Ectodermal cell (in vitro differentiated cells): ENCODE measurements around the gene NPSR1.

ENCODE experiments used
- H3K27ac ChIP-seq: 2 replicates; pipeline ENCODE4 v1.7.0; 2013; ENCODE audit warnings: mild to moderate bottlenecking, low read depth, low read length; ENCODE audit not compliant: insufficient read depth, poor library complexity, severe bottlenecking
- H3K27me3 ChIP-seq: 2 replicates; pipeline ENCODE4 v1.7.0; 2013; ENCODE audit warnings: mild to moderate bottlenecking, low read length; ENCODE audit not compliant: insufficient read depth, control insufficient read depth, poor library complexity, severe bottlenecking
- H3K36me3 ChIP-seq: one replicate; pipeline ENCODE4 v1.7.0; 2013; ENCODE audit warnings: low read length; ENCODE audit not compliant: control insufficient read depth, insufficient read depth
- H3K4me1 ChIP-seq: one replicate; pipeline ENCODE4 v1.7.0; 2013; ENCODE audit warnings: low read length; ENCODE audit not compliant: control insufficient read depth, insufficient read depth
- H3K4me3 ChIP-seq: 2 replicates; pipeline ENCODE4 v1.7.0; 2013; ENCODE audit warnings: low read depth, low read length, control low read depth; ENCODE audit not compliant: insufficient read depth
- H3K9me3 ChIP-seq: 2 replicates; pipeline ENCODE4 v1.7.0; 2013; ENCODE audit warnings: mild to moderate bottlenecking, low read length, moderate library complexity; ENCODE audit not compliant: control insufficient read depth
- WGBS, 2 experiments: methylation state at CpG; one replicate each; pipeline ENCODE4 v1.1.7; 2013; ENCODE audit warnings: missing lambda C conversion rate in 2 of 2; 5-methylcytosine and 5-hydroxymethylcytosine counted together

NPSR1 gene

DNA sequence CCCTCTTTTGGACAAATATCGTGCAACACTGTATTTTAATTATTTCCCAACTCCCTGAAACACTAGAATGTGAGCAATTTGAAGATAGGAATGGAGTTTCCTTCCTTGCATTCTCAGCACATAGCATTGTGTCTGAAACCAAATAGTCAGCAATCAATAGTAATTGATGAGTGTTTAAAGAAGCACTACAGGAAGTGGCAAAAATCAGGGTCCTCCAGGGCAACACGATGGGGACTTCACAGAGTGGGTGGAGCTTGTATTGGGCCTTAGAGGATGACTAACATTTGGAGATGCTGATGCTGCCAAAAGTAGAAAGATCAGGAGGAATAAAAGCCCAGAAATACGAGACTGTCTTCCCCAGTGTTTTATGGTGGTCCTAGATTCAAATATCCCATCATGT is 94.9 kb downstream of the NPSR1 start:
- Histone ChIP-seq H3K4me1 (no peaks in the 10 kb centered on the region), H3K4me3 (no peak overlapping the region), H3K27ac (no peak overlapping the region), H3K9me3 (no peaks in the 10 kb centered on the region), H3K36me3 (no peaks in the 10 kb centered on the region), H3K27me3 (no peaks in the 10 kb centered on the region)
- WGBS, 2 experiments = 86 to 89% methylated on average over 3 of the region's 3 CpGs

- H3K27me3 ChIP-seq = no peaks in the 10 kb centered on the region
- H3K36me3 ChIP-seq = no peaks in the 10 kb centered on the region
- H3K4me1 ChIP-seq = no peaks in the 10 kb centered on the region
- WGBS, 2 experiments = 100% methylated on average over 1 of the region's 2 CpGs
- H3K27ac ChIP-seq = no peak overlapping the region
- no peaks in the 10 kb centered on the region for H3K9me3 ChIP-seq
- H3K4me3 ChIP-seq = no peak overlapping the region
Observed at GRCh38 chr7:34755008-34755407, 97.0 kb downstream of the NPSR1 start.

DNA sequence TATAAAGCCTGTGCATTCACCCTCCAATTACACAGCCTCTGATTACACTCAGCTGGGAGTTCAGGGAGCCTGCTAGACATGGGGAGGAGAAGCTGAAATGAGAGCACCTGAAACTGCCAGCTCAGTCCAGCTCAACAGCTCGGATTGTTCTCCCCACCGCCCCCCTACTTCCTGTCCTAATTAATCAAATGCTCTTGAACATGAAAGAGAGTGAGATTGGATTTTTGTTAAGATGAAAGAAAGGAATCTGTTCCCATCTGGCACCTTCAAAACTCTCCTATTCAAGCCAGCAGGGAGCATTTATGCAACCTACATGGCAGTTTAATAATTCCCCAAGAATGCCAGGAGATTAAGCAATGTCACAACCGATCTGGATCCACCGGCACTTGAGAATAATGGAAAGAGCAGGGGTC is 98.0 kb downstream of the NPSR1 start:
- Histone ChIP-seq H3K27ac (no peak overlapping the region), H3K36me3 (no peaks in the 10 kb centered on the region), H3K9me3 (no peaks in the 10 kb centered on the region), H3K4me1 (no peaks in the 10 kb centered on the region), H3K4me3 (no peak overlapping the region), H3K27me3 (no peaks in the 10 kb centered on the region)
- 89 to 95% methylated on average over 2 to 4 of the region's 4 CpGs for WGBS, 2 experiments

DNA sequence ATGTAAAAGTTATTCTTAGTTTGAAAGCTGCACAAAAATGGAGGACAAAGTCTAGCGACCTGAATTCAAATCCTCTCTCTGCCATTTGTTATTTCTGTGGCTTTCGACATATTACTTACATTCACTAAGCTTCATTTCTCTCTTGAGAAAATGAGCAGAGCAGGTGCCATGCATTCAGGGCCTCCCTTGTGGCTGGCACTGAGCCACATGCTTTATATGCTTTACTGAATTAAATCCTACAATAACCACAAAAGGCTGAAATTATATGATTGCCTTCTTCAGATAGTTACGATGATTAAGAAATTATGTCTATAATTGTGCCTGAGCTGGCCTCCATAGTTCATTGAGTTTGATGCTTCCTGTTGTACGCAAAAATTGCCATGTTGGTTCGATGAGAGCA is 98.7 kb downstream of the NPSR1 start:
- H3K27me3 ChIP-seq = no peaks in the 10 kb centered on the region
- no peaks in the 10 kb centered on the region for H3K4me1 ChIP-seq
- no peak overlapping the region for H3K27ac ChIP-seq
- 93 to 97% methylated on average over 5 of the region's 5 CpGs for whole genome bisulfite sequencing, 2 experiments
- no peaks in the 10 kb centered on the region for H3K9me3 ChIP-seq
- H3K36me3 ChIP-seq = no peaks in the 10 kb centered on the region
- no peak overlapping the region for H3K4me3 ChIP-seq

DNA sequence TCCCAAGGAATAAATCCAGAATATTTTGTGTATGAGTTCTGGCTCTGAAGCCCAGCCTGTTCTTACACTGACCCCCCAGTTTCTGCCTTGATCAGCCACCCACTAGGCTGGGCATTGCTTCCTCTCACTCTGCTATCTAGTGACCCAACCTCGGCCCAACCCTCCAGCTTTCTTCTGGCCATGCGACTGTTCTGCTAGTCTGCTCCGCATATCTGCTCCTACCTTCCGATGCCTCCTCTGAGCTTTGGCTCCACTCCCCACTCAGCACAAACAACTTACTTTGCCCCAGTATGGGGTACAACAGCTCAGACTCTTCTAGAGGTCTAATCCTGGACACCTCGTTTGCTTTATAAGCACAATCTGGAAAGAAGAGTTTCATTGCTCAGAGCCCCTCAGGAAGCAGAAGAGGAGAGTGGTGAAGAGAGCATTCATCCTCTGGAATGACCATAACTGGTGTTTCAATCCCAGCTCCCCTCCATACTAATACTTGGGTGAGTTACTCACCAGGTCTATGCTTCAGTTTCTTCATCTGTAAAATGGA is 99.6 kb downstream of the NPSR1 start:
- H3K4me3 ChIP-seq = no peak overlapping the region
- H3K9me3 ChIP-seq = no peaks in the 10 kb centered on the region
- no peaks in the 10 kb centered on the region for H3K36me3 ChIP-seq
- WGBS, 2 experiments = 92 to 96% methylated on average over 5 of the region's 5 CpGs
- H3K4me1 ChIP-seq = no peaks in the 10 kb centered on the region
- no peak overlapping the region for H3K27ac ChIP-seq
- no peaks in the 10 kb centered on the region for H3K27me3 ChIP-seq

DNA sequence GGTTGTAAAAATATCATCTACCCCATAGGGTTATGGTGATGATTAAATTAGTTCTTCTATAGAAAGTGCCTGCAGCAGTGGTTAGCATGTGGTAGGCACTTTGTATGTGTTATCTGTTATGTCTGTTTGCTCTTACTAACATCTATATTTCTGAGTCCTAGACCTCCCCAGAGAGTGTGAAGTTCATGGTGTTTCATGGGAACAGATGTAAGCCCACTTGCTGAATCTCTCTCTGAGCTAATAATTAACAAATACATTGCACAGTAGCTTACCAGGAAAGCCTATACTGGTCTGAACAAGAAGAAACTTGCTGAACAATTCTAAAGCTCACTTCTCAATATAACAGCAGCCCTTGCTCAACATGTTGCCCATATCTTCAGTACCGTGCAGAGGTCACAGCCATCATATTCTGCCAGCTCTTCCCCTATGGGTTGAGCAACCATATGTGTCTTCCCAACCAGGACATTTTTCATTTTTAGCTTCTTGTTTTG is 100.1 kb downstream of the NPSR1 start:
- Histone ChIP-seq H3K27ac (no peak overlapping the region), H3K27me3 (no peaks in the 10 kb centered on the region), H3K4me3 (no peak overlapping the region), H3K36me3 (no peaks in the 10 kb centered on the region), H3K9me3 (no peaks in the 10 kb centered on the region), H3K4me1 (no peaks in the 10 kb centered on the region)
- WGBS, 2 experiments = 91% methylated on average over 1 of the region's 1 CpG

DNA sequence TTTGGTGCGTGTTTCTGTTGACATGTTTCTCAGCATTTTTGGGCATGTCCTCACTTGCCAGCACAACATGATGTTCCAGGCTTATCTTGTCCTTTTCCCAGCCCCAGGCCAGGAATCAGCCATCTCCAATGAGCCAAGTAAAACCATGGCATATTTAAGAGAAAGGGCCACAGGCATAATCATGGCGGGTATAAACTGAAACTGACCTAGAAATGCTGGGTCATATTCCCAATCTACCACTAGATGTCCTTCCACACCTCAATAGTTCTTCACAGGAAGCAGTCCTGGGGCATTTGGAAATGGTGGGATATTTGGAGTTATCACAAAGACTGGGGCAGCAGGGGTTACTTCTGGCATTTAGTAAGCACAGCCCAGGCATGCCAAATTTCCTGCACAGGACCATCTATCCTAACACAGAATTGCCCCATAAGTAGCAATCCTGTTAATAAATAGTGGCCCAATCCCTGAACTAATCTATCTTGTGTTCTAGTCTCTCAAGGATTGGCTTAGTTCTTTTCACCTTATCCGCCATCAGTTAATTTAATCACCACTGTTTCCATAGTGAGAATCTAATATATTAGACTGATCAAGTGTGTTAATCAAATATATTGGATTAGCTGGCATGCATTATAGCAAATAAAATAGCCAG is 101.6 kb downstream of the NPSR1 start:
- no peaks in the 10 kb centered on the region for H3K4me1 ChIP-seq
- no peaks in the 10 kb centered on the region for H3K9me3 ChIP-seq
- H3K36me3 ChIP-seq = no peaks in the 10 kb centered on the region
- H3K27me3 ChIP-seq = no peaks in the 10 kb centered on the region
- 77 to 86% methylated on average over 3 of the region's 3 CpGs for WGBS, 2 experiments
- no peak overlapping the region for H3K27ac ChIP-seq
- no peak overlapping the region for H3K4me3 ChIP-seq

DNA sequence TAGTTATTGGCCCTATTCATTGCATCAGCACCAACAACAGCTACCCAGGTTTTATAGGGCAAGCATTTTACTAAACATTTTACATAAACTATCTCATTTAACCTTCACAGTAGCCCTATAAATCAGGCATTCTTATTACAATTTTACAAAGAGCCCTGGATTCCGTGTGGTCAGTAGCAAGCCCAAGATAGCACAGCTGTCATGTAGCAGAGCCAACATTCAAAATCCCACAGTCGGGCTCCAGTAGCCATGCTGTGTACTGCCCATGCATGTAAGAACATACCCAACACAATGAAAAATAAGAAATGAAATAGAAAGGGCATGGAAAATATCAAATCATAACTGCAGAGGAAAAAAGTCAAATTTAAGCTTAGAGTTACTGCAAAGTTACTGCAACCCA is 102.3 kb downstream of the NPSR1 start:
- Histone ChIP-seq H3K4me3 (no peak overlapping the region), H3K27ac (no peak overlapping the region), H3K4me1 (no peaks in the 10 kb centered on the region), H3K9me3 (no peaks in the 10 kb centered on the region), H3K36me3 (no peaks in the 10 kb centered on the region), H3K27me3 (no peaks in the 10 kb centered on the region)
- 92 to 93% methylated on average over 2 of the region's 2 CpGs for WGBS, 2 experiments

DNA sequence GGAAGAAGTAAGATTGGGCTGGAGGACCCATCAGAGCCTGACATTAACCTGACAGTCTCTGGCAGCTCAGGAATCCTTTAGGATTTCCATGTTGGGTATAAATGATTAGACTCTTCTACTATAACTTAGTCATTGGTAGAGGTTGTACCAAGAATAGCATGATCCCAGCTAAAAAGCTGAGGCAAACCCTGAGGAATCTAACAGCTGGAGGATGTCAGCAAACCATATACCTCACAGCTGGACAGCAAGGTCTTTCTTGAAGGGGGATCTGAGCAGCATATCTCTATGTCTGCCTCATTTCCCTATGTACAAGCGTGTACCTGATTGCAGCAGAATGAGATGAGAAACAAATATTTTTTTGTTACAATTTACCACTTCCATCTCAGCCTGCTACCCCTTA is 103.2 kb downstream of the NPSR1 start:
- H3K27ac ChIP-seq = no peak overlapping the region
- no peak overlapping the region for H3K4me3 ChIP-seq
- H3K27me3 ChIP-seq = no peaks in the 10 kb centered on the region
- no peaks in the 10 kb centered on the region for H3K36me3 ChIP-seq
- WGBS, 2 experiments = 89 to 100% methylated on average over 1 of the region's 1 CpG
- no peaks in the 10 kb centered on the region for H3K4me1 ChIP-seq
- no peaks in the 10 kb centered on the region for H3K9me3 ChIP-seq

GRCh38 chr7:34761627-34762026 is 103.6 kb downstream of the NPSR1 start:
- Histone ChIP-seq H3K4me1 (no peaks in the 10 kb centered on the region), H3K4me3 (no peak overlapping the region), H3K27ac (no peak overlapping the region)

More at GRCh38 chr7:34761627-34762026, 103.6 kb downstream of the NPSR1 start:
- Histone ChIP-seq H3K36me3 (no peaks in the 10 kb centered on the region), H3K27me3 (no peaks in the 10 kb centered on the region), H3K9me3 (no peaks in the 10 kb centered on the region)
